Ovary (tissue), 3 donors: ENCODE data around the gene NPAS3.

Experiments used
- EP300 ChIP-seq: sonication (generic); formaldehyde crosslinking; IDR thresholded peaks from one replicate; pipeline ENCODE4 v1.6.1; 2017; ENCODE audit warnings: antibody characterized with exemption
- POLR2A ChIP-seq: fragments of 450-650 bp; IDR thresholded peaks from one replicate; pipeline ENCODE4 v1.6.1; 2017; ENCODE audit warnings: antibody characterized with exemption, mild to moderate bottlenecking, moderate library complexity
- TF ChIP-seq, protein P1 (sequence below), 3 donors: fragments of 450-650 bp in 2 of 3; fragments of 200-600 bp in 1 of 3; IDR thresholded peaks; one replicate each; pipeline versions ENCODE4 v1.5.1 to v1.8.0; 2016 to 2022; ENCODE audit warnings: antibody characterized with exemption in 3 of 3, mild to moderate bottlenecking in 1 of 3
- donor health status: DM: no; HTN: no; CAD: no.

DNA sequence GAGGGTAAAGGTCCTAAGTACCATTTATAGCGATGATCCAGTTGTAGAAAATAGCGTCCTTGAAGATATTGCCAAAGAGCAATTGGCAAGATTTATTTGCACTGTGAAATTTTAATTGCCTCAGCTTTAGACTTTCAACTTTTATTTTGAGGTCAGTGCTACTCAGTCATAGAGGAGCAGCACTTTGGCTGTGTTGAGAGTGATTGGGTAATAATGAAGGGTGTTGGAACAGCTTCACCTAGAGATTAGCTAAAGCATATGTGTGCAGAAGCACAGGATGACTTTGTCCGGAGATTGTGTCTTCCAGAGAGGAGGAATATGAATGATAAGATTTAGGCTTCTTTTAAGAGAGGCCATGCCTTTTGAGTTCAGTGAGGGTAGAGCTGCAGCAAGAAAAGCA lies 164.8 kb downstream of the NPAS3 start:
- TF ChIP-seq, protein P1, sequence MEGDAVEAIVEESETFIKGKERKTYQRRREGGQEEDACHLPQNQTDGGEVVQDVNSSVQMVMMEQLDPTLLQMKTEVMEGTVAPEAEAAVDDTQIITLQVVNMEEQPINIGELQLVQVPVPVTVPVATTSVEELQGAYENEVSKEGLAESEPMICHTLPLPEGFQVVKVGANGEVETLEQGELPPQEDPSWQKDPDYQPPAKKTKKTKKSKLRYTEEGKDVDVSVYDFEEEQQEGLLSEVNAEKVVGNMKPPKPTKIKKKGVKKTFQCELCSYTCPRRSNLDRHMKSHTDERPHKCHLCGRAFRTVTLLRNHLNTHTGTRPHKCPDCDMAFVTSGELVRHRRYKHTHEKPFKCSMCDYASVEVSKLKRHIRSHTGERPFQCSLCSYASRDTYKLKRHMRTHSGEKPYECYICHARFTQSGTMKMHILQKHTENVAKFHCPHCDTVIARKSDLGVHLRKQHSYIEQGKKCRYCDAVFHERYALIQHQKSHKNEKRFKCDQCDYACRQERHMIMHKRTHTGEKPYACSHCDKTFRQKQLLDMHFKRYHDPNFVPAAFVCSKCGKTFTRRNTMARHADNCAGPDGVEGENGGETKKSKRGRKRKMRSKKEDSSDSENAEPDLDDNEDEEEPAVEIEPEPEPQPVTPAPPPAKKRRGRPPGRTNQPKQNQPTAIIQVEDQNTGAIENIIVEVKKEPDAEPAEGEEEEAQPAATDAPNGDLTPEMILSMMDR (IDR thresholded peaks at IDR 0.05): no peak
- TF ChIP-seq POLR2A (no peak), EP300 (no peak)
